GM19351 (cell line): ENCODE measurements around the gene NOL11.
"Not testable (repeated sequence)": the region's sequence is repeated elsewhere in the genome, so short reads cannot be mapped to it uniquely, and the experiment has no call there.

Source experiments
- ATAC-seq: cut with Tn5 transposase; IDR thresholded peaks from one replicate; pipeline ENCODE4 v1.9.1; 2021; ENCODE audit warnings: mild to moderate bottlenecking, moderate library complexity; ENCODE audit not compliant: unreplicated experiment

Gene NOL11

GRCh38 chr17:67752160-67752559 lies 34.4 kb downstream of the NOL11 start:
- ATAC-seq = not testable (repeated sequence)

DNA sequence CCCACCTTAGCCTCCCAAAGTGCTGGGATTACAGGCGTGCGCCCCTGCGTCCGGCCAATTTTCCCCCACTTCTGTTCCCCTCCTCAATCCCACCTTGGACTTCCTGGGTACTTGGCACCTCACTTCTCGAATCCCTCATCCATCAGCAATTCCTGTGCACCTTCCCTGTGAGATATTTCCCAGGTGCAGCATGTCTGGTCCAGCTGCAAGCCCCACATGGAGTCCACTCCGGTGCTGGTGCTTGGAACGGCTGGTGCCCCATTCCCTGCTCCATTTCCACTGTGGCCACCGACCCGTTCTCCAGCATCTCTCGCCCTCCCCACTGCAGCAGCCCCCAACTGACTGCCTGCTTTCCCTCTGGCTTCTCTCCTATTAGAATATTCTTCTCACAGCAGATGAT lies 35.3 kb downstream of the NOL11 start:
- ATAC-seq = no peak

GRCh38 chr17:67754001-67754400 lies 36.3 kb downstream of the NOL11 start:
- ATAC-seq = no peak

DNA sequence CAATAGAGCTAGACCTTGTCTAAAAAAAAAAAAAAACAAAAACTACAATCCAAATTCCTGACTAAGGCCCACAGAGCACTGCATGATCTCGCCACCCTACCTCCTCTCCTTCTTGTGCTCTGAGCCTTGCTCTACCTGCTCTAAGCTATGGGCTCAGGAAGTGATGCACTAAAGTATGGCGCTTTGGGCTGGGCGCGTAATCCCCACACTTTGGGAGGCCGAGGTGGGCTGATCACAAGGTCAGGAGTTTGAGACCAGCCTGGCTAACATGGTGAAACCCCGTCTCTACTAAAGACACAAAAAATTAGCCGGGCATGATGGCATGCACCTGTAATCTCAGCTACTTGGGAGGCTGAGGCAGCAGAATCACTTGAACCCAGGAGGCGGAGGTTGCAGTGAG lies 37.0 kb downstream of the NOL11 start:
- not testable (repeated sequence) for ATAC-seq

DNA sequence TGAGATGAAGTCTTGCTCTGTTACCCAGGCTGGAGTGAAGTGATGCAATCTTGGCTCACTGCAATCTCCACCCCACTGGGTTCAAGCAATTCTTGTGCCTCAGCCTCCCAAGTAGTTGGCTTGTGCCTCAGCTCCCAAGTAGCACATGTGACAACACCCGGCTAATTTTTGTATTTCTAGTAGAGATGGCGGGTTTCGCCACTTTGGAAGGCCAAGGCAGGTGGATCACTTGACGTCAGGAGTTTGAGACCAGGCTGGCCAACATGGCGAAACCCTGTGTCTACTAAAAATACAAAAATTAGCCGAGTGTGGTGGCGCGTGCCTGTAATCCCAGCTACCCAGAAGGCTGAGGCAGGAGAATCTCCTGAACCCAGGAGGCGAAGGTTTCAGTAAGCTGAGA lies 39.0 kb downstream of the NOL11 start:
- ATAC-seq = not testable (repeated sequence)

GRCh38 chr17:67759355-67760171 lies 41.8 kb downstream of the NOL11 start:
- no peak for ATAC-seq

GRCh38 chr17:67765623-67766022 lies 47.9 kb downstream of the NOL11 start:
- no peak for ATAC-seq

- no peak for ATAC-seq
Measured at GRCh38 chr17:67769231-67769630, 51.5 kb downstream of the NOL11 start.

DNA sequence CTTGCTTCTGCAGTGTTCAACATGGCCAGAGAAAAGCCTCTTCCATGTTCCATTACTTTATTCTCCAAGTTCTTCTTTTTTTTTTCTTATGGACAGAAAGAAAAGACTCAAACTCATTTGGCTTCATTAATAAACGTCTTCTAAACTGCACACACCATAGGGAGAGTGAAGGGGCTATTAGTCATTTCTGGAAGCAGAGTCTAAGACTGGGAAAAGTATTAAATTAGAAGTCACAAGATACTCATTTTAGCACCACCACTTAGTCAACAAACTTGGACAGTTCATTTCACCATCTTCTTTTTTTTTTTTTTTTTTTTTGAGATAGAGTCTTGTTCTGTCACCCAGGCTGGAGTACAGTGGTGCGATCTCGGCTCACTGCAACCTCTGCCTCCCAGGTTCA lies 52.8 kb downstream of the NOL11 start:
- no peak for ATAC-seq

- no peak for ATAC-seq
Measured at GRCh38 chr17:67772679-67773078, 54.9 kb downstream of the NOL11 start.

DNA sequence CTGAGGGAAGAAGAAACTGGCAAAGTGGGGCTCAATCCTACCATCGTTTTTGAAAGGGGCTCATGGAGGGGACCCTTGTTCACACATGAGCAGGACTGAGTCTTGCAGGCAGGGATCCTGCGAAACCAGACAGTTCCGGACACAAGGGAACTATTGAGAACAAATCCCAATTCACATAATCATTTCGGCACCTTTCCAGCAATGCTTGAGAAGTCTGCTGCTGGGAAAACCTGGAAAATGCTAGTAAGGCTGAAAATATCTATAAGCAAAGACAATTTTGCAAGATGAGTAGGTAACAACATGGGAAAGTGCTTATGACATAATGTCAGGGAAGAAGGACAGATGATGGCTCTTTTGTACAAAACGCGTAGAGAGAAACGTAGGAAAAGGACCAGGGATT lies 55.5 kb downstream of the NOL11 start:
- ATAC-seq = no peak

GRCh38 chr17:67779098-67779672 lies 61.4 kb downstream of the NOL11 start:
- no peak for ATAC-seq

- ATAC-seq = no peak
Measured at GRCh38 chr17:67784364-67785121, 66.8 kb downstream of the NOL11 start.

DNA sequence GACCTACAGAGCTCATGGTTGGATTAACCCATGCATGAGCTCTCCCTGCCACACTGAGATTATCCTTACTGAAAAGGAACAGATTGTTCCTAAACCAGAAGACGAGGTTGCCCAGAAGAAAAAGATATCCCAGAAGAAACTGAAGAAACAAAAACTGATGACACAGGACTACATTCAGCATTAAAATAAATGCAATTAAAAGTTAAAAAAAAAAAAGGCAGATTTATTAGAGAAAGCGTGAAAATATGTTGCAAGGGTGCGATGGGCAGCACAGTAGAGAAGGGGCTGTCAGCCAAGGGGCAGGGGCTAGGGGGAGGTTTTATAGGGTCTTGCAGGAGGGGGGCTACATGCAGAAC lies 67.4 kb downstream of the NOL11 start:
- no peak for ATAC-seq

GRCh38 chr17:67785504-67785903 lies 67.8 kb downstream of the NOL11 start:
- ATAC-seq = no peak
